ENCODE data around the gene ZNF107. TPM values are rescaled to one million over a fixed set of nuclear protein-coding genes. Genes with fewer than 3 reads are reported as not detected.
A peak's percentile ranks its signal among the peaks of the same experiment; 100 is the strongest.

Gene ZNF107
- polyA plus RNA-seq, 3 donors: 0.44 to 0.89 (median 0.65) TPM

DNA sequence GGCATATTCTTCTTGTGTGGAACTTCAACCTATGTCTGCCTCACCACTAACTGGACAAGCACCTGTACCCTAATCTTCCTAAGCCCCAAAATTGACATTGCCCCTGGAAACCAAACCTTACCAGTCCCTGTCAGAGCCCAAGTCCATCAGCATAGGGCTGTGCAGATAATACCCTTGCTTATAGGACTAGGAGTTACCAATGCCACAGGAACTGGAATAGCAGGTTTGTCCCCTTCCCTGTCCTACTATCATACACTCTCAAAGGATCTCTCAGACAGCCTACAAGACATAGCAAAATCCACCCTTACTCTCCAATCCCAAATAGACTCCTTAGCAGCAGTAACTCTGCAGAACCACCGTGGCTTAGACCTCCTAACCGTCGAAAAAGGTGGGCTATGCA is 19.8 kb downstream of the ZNF107 start:
- peaks cover 2% of the 10 kb centered on the region for H3K79me2 ChIP-seq (ENCODE audit: insufficient read depth, low read length)
- Mint-ChIP-seq H3K4me1 (peaks cover 4% of the 10 kb centered on the region), H3K4me3 (no peak overlapping the region), H3K36me3 (peaks cover 14 to 17% of the 10 kb centered on the region in 2 donors), H3K27me3 (ENCODE audit: low read depth in 3 of 3) (no peaks in the 10 kb centered on the region), H3K9me3 (peaks cover 9 to 35% (median 23%) of the 10 kb centered on the region in 7 donors), H3K27ac (no peak overlapping the region)
- no peak overlapping the region for H2AFZ ChIP-seq (ENCODE audit: insufficient read depth, low read depth, low read length, poor library complexity, severe bottlenecking)
- no peak overlapping the region for H3K4me2 ChIP-seq (replicated peaks; ENCODE audit: extremely low read depth, low read length, poor library complexity, severe bottlenecking)
- H3K9me3 ChIP-seq (replicated peaks in 1 of 2; ENCODE audit: control insufficient read depth in 1 of 2, insufficient read depth in 1 of 2, low read length in 2 of 2): peaks cover 78 to 96% of the 10 kb centered on the region in 2 donors
- no peak overlapping the region for H3K4me3 ChIP-seq (replicated peaks in 1 of 3; ENCODE audit: low read depth in 2 of 3, low read length in 3 of 3)
- intact Hi-C loops (cut with micrococcal nuclease): no loop called here
- no peak overlapping the region for H3K9ac ChIP-seq (ENCODE audit: insufficient read depth, low read length, poor library complexity, severe bottlenecking)
- no peak for DNase-seq
- H3K4me1 ChIP-seq (ENCODE audit: control insufficient read depth in 1 of 2, insufficient read depth in 2 of 2, low read length in 2 of 2): no peaks in the 10 kb centered on the region
- H3K36me3 ChIP-seq (replicated peaks in 1 of 2; ENCODE audit: control insufficient read depth in 1 of 2, insufficient read depth in 2 of 2, low read length in 2 of 2): peaks cover 48 to 97% of the 10 kb centered on the region in 2 donors
- TF ChIP-seq, protein P1, sequence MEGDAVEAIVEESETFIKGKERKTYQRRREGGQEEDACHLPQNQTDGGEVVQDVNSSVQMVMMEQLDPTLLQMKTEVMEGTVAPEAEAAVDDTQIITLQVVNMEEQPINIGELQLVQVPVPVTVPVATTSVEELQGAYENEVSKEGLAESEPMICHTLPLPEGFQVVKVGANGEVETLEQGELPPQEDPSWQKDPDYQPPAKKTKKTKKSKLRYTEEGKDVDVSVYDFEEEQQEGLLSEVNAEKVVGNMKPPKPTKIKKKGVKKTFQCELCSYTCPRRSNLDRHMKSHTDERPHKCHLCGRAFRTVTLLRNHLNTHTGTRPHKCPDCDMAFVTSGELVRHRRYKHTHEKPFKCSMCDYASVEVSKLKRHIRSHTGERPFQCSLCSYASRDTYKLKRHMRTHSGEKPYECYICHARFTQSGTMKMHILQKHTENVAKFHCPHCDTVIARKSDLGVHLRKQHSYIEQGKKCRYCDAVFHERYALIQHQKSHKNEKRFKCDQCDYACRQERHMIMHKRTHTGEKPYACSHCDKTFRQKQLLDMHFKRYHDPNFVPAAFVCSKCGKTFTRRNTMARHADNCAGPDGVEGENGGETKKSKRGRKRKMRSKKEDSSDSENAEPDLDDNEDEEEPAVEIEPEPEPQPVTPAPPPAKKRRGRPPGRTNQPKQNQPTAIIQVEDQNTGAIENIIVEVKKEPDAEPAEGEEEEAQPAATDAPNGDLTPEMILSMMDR (IDR thresholded peaks at IDR 0.05): no peak
- H3K27ac ChIP-seq (ENCODE audit: low read depth in 1 of 2, low read length in 2 of 2): no peak overlapping the region
- 100% methylated on average over 3 of the region's 3 CpGs for WGBS (ENCODE audit: insufficient coverage)
- H4K20me1 ChIP-seq (ENCODE audit: insufficient read depth, low read length): no peaks in the 10 kb centered on the region
- no peaks in the 10 kb centered on the region for H3K27me3 ChIP-seq (ENCODE audit: control insufficient read depth in 2 of 2, insufficient read depth in 2 of 2, low read length in 2 of 2)

DNA sequence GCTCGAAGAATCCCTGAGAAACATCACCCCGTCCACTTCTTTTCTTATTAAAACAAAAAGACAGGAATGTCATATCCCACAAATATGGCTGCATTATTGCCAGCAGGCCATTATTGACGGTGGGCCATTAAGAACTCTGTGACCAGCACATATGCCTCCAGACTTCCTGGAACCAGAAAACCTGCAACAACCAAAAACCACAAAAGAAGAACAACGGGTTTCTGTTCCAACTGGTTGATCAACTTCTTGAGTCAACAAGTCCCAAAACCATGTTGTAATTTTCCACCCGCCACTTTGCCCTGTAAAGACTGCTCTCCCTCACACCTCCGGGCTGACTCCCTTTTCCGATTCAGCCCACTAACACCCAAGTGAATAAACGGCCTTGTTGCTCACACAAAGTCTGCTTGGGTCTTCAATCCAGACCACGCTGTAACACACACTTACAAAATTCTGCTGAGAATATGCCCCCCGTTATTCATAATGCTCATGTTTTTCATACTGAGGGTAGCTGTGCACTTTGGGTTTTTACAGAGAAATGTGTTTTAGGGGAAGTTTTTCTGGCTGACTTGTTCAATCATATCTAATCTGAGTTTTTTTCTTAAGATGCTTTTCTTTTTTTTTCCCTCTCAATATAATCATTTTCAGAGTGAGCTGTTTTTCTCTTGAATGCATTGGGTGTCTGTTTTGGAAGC is 20.7 kb downstream of the ZNF107 start:
- Histone ChIP-seq H2AFZ (ENCODE audit: insufficient read depth, low read depth, low read length, poor library complexity, severe bottlenecking) (no peak overlapping the region), H3K27ac (ENCODE audit: low read depth in 1 of 2, low read length in 2 of 2) (no peak overlapping the region), H4K20me1 (ENCODE audit: insufficient read depth, low read length) (no peaks in the 10 kb centered on the region), H3K4me3 (replicated peaks in 1 of 3; ENCODE audit: low read depth in 2 of 3, low read length in 3 of 3) (no peak overlapping the region), H3K9me3 (replicated peaks in 1 of 2; ENCODE audit: control insufficient read depth in 1 of 2, insufficient read depth in 1 of 2, low read length in 2 of 2) (peaks cover 73 to 92% of the 10 kb centered on the region in 2 donors), H3K4me1 (ENCODE audit: control insufficient read depth in 1 of 2, insufficient read depth in 2 of 2, low read length in 2 of 2) (no peaks in the 10 kb centered on the region), H3K4me2 (replicated peaks; ENCODE audit: extremely low read depth, low read length, poor library complexity, severe bottlenecking) (no peak overlapping the region), H3K79me2 (ENCODE audit: insufficient read depth, low read length) (peaks cover 2% of the 10 kb centered on the region), H3K27me3 (ENCODE audit: control insufficient read depth in 2 of 2, insufficient read depth in 2 of 2, low read length in 2 of 2) (no peaks in the 10 kb centered on the region), H3K36me3 (replicated peaks in 1 of 2; ENCODE audit: control insufficient read depth in 1 of 2, insufficient read depth in 2 of 2, low read length in 2 of 2) (peaks cover 45 to 95% of the 10 kb centered on the region in 2 donors), H3K9ac (ENCODE audit: insufficient read depth, low read length, poor library complexity, severe bottlenecking) (no peak overlapping the region)
- H3K4me1 Mint-ChIP-seq: peaks cover 4% of the 10 kb centered on the region
- H3K27ac Mint-ChIP-seq: peak overlapping the region in 1 of 7 donors; percentile 17
- peaks cover 19 to 26% of the 10 kb centered on the region in 2 donors for H3K36me3 Mint-ChIP-seq
- peaks cover 12 to 35% (median 27%) of the 10 kb centered on the region in 7 donors for H3K9me3 Mint-ChIP-seq
- H3K4me3 Mint-ChIP-seq: no peak overlapping the region
- intact Hi-C loops (cut with micrococcal nuclease): no loop called here
- WGBS (ENCODE audit: insufficient coverage): 74% methylated on average over 8 of the region's 10 CpGs
- H3K27me3 Mint-ChIP-seq (ENCODE audit: low read depth in 3 of 3): no peaks in the 10 kb centered on the region
- DNase-seq: no peak
- TF ChIP-seq, protein P1 (IDR thresholded peaks at IDR 0.05): no peak
